GM23338 (cell line): ENCODE results near the gene SLC7A5.

Source experiments
- CTCF ChIP-seq, 2 experiments: fragments of 200-600 bp in 1 of 2; sonication (generic) in 1 of 2; conservative IDR thresholded peaks; 2 replicates each; pipeline versions ENCODE4 v1.5.1 to v1.6.1; 2016 to 2017; ENCODE audit warnings: antibody characterized with exemption in 2 of 2, low read depth in 2 of 2, mild to moderate bottlenecking in 2 of 2, moderate library complexity in 1 of 2
- POLR2AphosphoS5 ChIP-seq: IDR thresholded peaks from 2 replicates; pipeline ENCODE4 v1.6.1; 2016; ENCODE audit warnings: antibody characterized with exemption, low read depth
- ZNF114 ChIP-seq: fragments of 250-450 bp; sonication (Bioruptor Pico); IDR thresholded peaks from 2 replicates; pipeline ENCODE4 v1.5.0; 2020; ENCODE audit warnings: mild to moderate bottlenecking, moderate library complexity

- TF ChIP-seq POLR2AphosphoS5 (peak; percentile 14; the same call in 1 of the 2 replicates), CTCF (conservative IDR thresholded peaks at IDR 0.05; ENCODE audit: low read depth in 2 of 2) (peak; percentile 46 to 62), ZNF114 (no peak)
Measured at GRCh38 chr16:87844120-87844733, 25.1 kb downstream of the SLC7A5 start.
